AG09309 (cell line): ENCODE measurements around the gene WWC2.

Experiments
- DNase-seq: peaks from one replicate; pipeline ENCODE4 v3.0.0-alpha.2; 2010; ENCODE audit warnings: low read depth
- H3K4me3 ChIP-seq: 2 replicates; pipeline ENCODE4 v1.5.1; 2011; ENCODE audit warnings: mild to moderate bottlenecking, low read depth, low read length, moderate library complexity; ENCODE audit not compliant: control insufficient read depth
- CTCF ChIP-seq: IDR thresholded peaks from 2 replicates; pipeline ENCODE4 v1.5.1; 2011; ENCODE audit warnings: mild to moderate bottlenecking, low read depth, low read length, inconsistent platforms; ENCODE audit not compliant: insufficient read depth, control insufficient read depth; ENCODE audit errors: missing control alignments

Gene WWC2

GRCh38 chr4:183214912-183215488, 115.9 kb downstream of the WWC2 start:
- DNase-seq, result no peak
- no peak overlapping the region for H3K4me3 ChIP-seq
- TF ChIP-seq CTCF, result no peak

- H3K4me3 ChIP-seq, result no peak overlapping the region
- no peak for DNase-seq
- TF ChIP-seq CTCF, result no peak
These were observed 121.2 kb downstream of the WWC2 start for GRCh38 chr4:183220236-183220635.

GRCh38 chr4:183223053-183223452, 124.0 kb downstream of the WWC2 start:
- TF ChIP-seq CTCF, result no peak
- H3K4me3 ChIP-seq, result no peak overlapping the region
- no peak for DNase-seq

GRCh38 chr4:183229397-183229796, 130.3 kb downstream of the WWC2 start:
- DNase-seq, result no peak
- no peak overlapping the region for H3K4me3 ChIP-seq
- no peak for TF ChIP-seq CTCF

- TF ChIP-seq CTCF, result no peak
- no peak for DNase-seq
- H3K4me3 ChIP-seq, result no peak overlapping the region
These were observed 141.7 kb downstream of the WWC2 start for GRCh38 chr4:183240581-183241321.

- no peak for TF ChIP-seq CTCF
- no peak overlapping the region for H3K4me3 ChIP-seq
- DNase-seq, result no peak
These were observed 142.2 kb downstream of the WWC2 start for GRCh38 chr4:183241322-183241640.
